ENCODE results near the gene CDKN1A.

CDKN1A gene

DNA sequence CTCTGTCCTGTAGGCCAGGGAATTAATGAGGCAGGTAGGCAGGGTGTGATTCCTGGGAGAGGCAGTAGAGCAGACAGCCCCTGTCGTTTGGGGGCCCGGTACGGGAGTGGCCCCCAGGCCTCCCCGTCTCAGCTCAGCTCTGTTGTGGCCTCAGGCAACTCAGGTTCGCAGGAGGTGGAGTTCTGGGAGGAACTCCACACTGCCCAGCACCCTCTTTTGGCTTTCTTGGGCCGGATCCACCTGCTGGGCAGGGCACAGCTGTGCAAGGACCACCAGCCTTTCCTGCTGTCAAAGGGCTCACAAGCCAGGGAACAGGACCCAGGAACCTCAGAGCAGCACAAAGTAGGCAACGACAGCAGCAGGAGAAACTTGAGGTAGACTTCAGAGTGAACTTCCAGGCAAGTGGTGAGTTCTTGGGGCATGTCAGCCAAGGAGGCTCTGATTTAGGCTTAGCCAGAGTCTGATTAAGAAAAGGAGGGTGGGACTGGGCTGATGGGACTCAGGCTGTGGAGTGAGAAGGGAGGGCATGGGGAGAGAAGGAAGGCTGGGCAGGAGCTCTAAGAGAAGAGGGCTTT lies 56.1 kb downstream of the CDKN1A start:
- FAIRE-seq (no peak), DNase-seq (ENCODE audit: extremely low spot score, insufficient read length, low read depth) (no peak)

- DNase-seq (ENCODE audit: extremely low spot score, insufficient read length, low read depth) = no peak
- peak; percentile 69 for FAIRE-seq
Observed at GRCh38 chr6:36735110-36736071, 56.9 kb downstream of the CDKN1A start.

Data from GM18507 (cell line).